Measurements from ENCODE around the gene PCDH15.

DNA sequence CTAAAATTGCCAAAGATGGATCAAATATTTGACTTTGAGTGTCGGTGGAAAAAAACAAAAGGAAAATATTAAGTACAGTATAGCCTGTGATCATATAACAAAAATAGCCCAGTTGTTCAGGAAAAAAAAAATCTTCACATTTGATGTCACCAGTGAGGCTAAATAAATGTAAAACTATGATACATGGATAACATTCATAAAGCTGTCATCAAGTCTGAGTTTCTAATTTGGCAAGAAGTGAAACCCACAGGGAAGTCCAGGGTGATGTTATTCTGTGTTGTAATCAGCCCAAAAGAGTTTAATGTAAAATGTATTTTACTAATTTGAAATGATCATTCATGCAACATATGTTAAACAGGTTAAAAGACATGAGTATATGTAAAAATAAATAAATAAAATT lies 908.0 kb downstream of the PCDH15 start:
- no peak for TF ChIP-seq EZH2 (IDR thresholded peaks at IDR 0.05; ENCODE audit: insufficient read depth, poor library complexity, severe bottlenecking)
- TF ChIP-seq EZH2phosphoT487 (IDR thresholded peaks at IDR 0.05; ENCODE audit: insufficient read depth, low read depth), result no peak
